HK-2 (cell line): ENCODE measurements around the gene POLR3E.

Experiments used
- DNase-seq: peaks from one replicate; pipeline ENCODE4 v3.0.0-alpha.2; 2018; ENCODE audit not compliant: unreplicated experiment

The POLR3E gene

DNA sequence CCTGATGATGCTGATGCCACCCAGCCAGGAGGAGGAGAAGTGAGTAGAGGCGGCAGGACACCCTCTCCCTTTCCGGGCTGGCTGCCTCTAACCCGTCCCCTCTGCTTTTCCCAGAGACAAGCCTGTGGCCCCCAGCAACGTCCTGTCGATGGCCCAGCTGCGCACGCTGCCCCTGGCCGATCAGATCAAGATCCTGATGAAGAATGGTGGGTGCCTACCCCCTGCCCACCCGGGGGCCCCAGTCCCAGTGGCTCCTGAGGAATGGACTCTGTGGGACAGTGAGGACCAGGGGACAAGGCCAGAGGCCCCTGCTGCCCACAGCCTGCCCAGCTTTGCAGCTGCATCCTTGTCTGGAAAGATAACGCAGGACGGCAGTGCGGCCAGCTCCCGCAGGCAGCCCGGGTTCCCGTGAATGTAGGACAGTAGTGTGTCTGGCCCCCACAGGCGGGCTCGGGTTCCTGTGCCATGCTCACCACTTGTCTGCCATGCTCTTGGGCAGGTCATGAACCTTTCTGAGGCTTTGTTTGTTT, 19.9 kb downstream of the POLR3E start:
- DNase-seq, result no peak

DNA sequence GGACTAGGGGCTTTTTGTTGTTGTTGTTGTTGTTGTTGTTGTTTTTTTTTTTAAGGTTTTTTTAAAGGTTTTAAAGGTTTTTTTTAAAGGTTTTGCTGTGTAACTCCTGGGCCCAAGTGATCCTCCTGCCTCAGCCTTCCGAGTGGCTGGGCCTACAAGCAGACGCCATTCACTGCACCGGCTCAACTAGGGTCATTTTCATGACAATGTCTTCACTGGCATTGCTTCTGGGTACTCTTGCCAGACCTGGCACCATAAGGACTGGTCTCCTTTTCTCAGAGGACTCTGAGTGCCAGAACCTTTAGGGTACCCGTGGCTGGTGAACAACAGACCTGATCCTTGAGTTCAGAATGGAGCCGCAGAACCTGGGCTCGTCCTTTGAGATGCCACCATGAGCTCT, 20.4 kb downstream of the POLR3E start:
- no peak for DNase-seq

DNA sequence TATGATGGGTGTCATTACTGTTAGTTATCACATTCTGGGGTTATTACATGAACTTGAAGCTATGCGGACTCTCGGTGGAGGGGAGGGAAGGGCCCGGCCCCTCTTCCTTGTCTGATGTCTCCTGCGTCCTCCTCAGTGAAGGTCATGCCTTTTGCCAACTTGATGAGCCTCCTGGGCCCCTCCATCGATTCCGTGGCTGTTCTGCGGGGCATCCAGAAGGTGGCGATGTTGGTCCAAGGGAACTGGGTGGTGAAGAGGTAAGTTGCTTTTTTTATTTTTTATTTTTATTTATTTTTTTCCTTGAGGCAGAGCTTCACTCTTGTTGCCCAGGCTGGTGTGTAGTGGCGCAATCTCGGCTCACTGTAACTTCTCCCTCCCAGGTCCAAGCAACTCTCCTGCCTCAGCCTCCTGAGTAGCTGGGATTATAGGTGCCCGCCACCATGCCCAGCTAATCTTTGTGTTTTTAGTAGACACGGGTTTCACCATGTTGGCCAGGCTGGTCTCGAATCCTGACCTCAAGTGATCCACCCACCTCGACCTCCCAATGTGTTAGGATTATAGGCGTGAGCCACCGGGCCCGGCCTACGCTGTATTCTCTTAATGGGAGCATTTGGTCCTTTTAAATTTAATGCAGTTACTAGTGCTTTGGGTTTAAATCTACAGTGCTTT, 21.6 kb downstream of the POLR3E start:
- DNase-seq, result peak; percentile 40

DNA sequence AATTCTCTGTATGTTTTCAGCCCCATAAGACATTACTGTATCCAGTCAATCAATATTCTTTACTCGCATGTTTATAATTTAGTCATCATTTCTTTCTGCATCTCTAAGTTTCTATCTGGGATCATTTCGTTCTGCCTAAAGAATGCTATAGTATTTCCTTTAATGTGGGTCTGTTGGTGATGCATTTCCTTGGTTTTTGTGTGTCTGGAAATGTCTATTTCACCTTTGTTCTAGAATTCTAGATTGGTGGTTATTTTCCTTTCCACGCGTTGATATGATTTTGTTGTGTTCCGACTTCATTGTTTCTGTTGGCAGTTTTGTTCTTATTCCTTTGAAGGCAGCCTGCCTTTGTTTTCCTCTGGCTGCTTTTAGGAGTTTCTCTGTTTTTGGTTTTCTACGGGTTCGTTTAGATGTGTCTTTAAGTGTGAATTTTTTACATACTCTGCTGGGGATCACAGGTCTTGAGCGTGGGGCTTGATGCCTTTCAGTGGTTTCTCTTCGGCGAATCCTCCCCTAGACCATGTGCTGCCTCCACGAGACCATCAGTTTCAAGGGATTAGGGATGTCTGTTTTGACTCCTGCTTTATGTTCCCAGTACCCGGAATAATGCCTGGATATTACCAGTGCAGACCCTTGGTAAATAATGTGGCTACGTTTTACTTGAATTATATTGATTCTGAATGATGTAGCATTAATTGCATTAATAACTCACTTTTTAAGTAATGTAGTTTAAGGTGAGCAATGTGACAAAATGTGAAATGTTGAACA, 23.5 kb downstream of the POLR3E start:
- no peak for DNase-seq

DNA sequence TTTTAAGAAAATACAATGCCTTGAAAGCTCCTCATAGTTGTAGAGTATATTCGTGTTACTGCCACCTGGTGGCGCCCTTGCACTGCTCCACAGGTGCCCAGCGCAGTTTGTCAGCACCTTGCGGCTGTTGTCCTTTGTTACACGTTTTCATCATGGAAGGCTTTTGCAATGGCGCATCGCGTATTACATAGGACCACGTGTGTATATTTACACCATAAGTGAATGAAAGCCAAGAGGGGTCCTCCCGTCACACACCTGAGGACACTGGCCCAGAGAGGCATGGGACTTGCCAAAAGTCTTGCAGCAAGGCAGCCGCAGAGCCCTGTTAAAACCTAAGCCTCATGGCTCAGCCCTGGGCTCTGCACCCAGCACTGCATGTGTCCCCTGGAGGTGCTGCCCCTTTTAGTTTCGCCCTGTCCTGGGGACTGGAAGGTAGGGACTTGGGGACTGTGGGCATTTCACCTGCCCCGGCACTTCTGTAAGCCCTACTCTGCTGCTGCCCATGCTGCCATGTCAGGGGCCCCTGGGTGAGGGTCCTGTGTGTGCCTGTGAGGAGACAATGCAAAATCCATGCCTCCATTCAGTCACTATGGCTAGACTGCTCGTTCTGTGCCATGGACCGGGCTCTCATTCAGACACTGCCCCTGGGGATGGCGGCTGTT, 24.3 kb downstream of the POLR3E start:
- peak; percentile 53 for DNase-seq

DNA sequence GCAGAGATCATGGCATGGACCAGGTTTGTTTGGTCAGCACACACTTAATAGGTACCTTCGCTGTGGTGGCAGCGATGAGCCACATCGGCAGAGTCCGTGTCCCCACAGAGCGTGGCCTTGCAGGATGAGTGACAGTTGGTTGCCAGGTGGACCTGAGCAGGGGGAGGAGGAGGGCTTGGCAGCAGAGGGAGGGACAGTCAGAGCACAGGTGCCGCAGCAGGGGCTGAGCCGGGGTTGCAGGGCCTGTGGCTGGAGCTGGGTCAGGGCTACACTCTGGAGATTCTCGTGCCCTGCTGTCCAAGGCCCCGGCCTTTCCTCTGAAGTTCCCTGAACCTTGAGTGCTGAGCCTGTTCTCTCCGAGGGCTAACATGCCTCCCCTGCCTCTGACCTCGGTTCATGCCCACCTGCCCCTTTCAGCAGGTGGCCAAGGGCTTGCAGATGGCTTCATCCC, 24.8 kb downstream of the POLR3E start:
- DNase-seq, result no peak

DNA sequence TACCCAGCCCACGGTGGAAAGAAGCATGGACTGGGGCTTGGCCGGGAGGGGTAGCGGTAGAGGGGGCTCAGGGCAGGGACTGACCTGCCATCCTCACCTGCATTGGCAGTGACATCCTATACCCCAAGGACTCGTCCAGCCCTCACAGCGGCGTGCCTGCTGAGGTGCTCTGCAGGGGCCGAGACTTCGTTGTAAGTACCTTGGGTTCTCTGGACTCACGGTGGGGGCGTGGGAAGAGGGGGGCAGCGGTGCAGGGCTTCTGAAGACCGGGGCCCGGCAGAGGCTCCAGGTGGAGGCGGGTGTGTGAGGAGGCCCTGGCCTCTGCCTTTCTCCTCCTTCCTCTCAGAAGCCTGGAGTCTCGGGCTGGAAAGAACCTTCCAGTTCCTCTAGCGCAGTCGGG, 25.5 kb downstream of the POLR3E start:
- DNase-seq, result no peak

DNA sequence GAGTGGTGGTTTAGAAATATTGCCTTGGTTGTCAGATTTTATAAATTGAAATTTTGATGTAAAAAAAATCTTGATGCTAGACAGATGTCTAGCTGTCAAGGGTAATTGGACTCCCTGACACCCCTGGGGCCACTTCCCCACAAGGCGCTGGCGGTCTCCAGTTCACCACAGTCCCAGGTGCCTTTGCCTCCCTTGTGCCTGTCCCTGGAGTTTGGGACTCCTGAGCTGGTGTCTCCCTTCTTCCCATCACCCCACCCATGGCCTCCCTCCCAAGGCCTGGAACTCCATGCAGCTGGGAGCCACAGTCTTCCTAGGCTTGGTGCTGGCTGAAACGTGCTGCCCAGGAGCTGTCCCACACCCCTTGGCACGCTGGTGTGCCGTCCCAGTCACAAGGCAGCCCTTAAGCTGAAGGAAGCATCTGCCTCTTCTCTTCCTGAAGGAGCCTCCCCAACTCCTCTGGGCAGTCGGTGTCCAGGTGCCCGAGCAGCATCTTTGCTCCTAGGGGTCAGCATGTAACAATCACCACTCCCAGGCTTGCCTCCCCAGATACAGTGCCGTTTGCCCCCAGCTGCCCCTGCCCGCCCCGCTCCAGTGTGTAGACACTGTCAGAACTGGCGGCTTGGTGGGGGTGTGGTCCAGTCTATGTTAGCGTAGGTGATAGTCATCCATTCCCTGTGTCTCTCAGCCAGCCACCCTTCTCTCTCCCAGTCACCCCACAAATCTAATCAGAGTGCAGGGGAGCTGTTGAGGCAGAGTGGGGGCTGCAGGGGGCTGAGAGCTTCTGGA, 26.2 kb downstream of the POLR3E start:
- DNase-seq, result no peak

DNA sequence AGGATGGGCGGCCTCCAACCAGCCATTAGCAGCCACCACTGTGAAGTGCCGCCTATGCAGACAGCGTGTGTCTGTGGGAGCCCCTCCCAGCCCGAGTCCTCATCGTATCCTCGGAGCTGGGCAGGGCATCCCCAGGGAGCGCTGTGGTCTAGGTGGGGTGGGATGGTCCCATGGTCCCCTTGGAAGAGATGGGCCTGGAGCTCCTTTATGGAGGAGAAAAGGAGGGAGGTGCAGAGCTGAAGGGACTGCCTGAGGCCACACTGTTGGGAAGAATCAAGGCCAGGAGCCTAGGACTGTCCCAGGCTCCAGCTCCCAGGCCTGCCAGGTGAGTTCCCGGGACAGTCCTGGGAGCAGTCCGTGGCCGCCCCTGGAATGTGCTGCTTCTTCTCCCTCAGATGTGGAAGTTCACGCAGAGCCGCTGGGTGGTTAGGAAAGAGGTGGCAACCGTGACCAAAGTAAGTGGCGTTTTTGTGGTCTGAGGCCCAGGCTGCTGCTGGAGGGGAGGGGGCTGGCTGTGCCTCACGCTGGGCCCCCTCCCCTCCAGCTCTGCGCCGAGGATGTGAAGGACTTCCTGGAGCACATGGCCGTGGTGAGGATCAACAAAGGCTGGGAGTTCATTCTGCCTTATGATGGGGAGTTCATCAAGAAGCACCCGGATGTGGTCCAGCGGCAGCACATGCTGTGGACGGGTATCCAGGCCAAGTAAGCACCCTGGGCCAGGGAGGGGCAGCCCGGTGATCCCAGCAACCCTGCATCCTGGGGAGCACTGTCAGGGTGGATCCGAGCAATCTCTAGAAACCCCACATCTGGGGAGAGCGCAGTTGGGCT, 27.0 kb downstream of the POLR3E start:
- no peak for DNase-seq

DNA sequence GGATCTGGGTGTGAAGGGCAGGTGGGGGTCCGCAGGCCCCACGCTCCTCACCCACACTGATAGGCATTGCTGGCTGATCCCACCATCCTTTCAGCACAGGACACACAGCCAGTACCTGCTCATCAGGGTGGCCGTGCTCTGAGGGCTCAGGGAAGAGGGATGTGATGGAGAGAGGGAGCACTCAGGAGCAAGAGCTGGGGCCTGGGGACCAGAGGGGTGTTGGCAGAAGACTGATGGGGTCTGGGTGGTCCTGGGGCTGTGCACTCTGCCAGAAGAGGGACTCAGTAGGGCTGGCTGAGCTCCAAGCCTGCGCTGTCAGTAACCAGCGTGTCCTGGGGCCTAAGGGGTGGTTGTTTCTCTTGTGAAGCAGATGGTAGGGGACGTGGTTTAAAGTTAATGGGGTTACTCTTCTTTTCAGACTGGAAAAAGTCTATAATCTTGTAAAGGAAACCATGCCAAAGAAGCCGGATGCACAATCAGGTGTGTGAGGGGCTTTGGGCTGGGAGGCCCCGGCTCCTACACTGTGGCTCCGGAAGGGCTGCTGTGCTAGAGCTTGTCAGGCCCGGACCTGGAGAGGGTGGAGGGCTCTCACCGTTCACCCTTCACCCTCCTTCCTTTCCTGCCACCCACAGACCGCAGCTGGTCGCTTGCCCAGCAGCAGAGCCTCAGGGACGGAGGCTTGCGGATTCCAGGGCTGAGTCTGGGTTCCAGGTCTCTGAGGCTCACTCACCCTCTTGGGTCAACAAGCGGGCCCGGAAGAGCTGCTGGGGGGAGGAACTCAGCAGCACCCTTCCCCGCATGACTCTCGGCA, 27.8 kb downstream of the POLR3E start:
- DNase-seq, result no peak

DNA sequence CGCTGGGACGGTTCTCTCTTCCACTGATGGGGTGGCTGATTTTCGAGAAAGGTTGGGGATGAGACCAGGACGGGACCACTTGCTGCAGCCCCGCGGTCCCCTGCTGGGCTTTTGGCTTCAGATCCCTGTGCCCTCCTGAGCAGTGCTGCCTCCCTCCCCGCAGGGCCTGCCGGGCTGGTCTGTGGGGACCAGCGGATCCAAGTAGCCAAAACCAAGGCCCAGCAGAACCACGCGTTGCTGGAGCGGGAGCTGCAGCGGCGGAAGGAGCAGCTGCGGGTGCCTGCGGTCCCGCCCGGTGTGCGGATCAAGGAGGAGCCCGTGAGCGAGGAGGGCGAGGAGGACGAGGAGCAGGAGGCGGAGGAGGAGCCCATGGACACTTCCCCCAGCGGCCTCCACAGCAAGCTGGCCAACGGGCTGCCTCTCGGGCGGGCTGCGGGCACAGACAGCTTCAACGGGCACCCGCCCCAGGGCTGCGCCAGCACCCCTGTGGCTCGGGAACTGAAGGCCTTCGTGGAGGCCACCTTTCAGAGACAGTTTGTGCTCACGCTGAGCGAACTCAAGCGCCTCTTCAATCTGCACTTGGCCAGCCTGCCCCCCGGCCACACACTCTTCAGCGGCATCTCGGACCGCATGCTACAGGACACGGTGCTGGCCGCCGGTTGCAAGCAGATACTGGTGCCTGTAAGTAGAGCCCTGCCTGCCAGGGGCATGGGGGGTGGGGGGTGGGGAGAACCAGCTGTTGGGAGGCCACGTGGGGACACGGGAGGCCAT, 28.6 kb downstream of the POLR3E start:
- DNase-seq, result no peak

DNA sequence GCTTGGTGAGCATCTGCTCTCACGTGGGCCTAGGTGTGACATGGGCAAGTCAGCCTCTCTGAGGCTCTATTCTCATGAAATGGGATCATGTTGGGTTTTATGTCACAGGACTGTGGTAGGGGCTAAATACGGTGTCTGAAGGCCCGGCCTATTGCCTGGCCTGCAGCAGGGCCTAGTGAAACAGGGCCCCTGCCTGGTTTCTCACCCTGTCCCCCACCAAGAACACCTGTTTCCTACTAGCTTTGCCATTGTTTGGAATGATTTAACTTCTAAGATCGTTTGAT, 29.1 kb downstream of the POLR3E start:
- DNase-seq, result no peak

DNA sequence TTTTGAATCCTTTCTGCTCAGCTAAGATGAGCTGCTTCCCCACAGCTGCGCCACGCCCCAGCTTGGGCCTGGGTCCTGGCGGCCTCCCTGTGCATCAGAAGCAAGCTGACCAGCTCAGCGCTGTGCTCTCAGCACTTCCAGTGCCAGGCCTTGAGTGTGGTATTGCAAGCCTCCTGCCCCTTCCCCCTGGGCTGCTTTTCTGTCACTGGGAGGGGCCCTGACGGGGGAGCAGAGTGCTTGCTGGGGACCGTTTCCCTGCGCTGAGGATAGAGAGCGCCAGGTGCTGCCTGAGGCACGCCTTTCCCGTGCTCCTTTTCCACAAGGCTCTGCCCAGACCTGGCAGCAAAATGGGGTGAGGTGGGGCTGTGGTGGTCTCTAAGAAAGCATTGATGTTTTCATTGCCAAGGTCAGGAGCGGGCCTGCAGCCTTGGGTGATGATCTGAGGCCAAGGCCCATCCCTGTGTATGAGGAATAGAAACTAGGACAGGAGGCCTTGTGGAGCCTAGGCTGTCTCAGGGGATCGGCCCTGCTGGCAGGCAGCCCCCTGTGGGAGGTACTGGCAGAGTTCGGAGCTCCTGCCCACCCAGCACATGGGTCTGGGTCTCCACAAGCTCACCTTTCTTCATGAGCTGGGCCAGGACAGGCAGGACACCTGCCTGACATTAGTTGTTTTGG, 29.7 kb downstream of the POLR3E start:
- DNase-seq, result no peak

DNA sequence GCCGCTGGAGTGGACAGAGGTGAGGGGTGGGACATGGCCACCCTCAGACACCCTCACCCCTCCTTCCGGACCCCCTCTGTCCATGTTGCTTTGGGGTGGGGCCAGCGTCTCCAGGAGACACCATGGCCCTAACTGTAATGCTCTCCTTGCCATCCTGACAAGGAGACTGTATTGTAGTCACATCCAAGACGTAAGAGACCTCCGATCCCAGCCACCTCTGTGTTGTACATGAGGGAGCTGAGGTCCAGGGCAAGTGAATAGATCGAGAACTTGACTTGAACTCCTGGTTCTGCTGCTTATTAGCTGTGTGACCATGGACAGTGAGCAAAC, 30.2 kb downstream of the POLR3E start:
- no peak for DNase-seq

DNA sequence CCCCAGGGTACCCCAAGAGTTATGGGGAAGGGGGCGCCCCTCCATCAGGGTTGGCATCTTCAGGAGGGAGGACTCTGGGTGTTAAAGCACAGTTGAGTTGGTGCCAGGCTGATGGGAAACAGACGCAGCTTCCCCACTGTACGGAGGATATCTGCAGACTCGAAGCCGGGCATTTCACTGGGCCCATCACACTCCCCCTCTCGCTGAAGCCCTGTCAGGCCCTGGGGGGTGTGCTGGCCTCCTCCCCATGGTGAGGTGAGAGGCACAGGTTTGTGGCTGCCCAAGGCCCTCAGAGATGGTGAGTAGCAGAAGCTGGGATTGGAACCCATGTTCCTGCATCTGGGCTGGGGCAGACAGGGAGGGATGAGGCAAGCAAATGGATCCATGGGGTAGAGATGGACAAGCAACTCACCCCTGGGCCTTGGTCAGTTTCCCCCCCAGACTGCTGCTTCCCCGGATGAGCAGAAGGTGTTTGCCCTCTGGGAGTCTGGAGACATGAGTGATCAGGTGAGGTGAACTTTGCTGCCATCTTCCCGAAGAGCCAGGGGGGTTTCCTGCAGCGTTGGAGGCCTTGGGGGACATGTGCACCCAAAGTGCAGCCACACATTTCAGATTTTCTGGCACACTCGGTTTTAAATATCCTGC, 31.0 kb downstream of the POLR3E start:
- DNase-seq, result no peak

DNA sequence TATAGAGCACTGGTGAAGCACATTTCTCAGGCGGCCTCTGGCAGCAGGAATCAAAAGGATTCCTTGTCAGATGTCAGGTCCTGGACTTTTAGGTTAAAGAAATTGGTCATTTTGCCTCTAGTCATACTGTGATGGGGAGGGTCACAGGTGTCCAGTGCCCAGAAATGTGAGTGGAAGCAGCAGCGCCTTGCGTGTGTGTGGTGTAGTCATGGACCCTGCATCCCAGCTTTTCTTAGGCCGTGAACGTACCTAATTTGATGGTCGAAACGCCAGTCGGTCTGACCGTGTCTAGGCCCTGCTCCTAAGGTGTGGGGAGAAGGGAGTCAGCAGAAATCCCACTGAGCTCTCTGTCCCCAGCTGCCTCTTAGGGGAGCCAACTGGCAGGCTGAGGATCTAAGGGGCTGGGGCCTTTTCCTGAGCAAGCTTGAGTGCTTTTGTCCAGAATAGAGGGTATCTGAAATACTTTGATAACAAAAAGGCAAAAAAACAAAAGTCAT, 32.0 kb downstream of the POLR3E start:
- DNase-seq, result no peak

DNA sequence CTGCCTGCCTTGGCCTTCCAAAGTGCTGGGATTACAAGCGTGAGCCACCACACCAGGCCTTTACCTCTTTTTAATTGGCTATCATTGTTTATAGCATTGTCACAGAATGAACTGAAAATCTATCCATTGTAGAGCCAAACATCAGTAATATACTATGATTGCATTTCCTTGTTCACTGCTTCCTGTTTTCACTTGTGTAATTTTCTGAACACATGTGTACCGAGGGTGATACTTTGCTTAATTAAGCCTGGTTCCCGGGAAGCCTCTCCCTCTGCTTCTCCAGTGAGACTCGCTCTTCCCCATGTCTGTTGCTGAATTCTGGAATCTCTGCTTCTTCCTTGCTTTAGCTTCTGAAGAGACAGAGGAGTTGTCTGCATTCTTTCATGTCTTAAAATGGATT, 33.1 kb downstream of the POLR3E start:
- no peak for DNase-seq

DNA sequence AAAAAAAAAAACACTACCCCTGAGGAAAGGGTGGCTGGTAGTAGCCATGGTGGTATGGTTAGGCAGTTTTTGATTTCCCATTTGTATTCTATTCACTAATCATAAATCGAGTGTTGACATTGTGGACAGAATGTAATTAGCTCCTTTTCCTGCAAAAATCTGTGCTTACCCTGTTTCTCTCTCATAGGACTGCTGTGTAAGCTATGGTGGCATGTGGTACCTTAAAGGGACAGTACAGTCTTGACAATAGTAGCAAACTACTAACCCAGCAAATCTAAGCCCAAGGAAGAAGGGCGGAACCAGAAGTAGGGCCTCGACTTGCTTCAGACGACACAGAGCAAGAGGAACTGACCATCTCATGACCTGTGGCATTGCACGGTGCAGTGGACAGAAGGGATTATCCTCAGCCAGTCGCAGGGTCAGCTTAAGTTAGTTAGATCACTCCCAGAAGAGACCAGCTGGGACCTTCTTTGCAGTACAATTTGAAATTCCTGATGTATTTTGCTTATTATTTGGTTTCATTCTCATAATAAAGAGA, 36.3 kb downstream of the POLR3E start:
- no peak for DNase-seq
